HepG2 (cell line): Measurements from ENCODE around the gene CRYZL1. TPM values are rescaled to one million over a fixed set of nuclear protein-coding genes. Genes with fewer than 3 reads are reported as not detected.

Source experiments
- ATF7-NPFF ChIP-seq: sonication (generic); formaldehyde crosslinking; IDR thresholded peaks from 2 replicates; pipeline ENCODE4 v1.8.1; 2023; ENCODE audit warnings: mild to moderate bottlenecking, low read depth, missing genetic modification reagents, moderate library complexity
- CAMTA2 ChIP-seq: sonication (generic); formaldehyde crosslinking; IDR thresholded peaks from 2 replicates; pipeline ENCODE4 v1.4.0; 2020; ENCODE audit warnings: mild to moderate bottlenecking, missing genetic modification reagents, borderline replicate concordance
- E2F5 ChIP-seq: sonication (generic); formaldehyde crosslinking; conservative IDR thresholded peaks from 2 replicates; pipeline ENCODE4 v1.4.0; 2020; ENCODE audit warnings: missing genetic modification reagents
- EP300 ChIP-seq, 3 experiments: sonication (generic) in 1 of 3; formaldehyde crosslinking in 1 of 3; IDR thresholded peaks; 2 replicates each; pipeline versions ENCODE4 v1.5.1 to v1.6.1; 2011 to 2020; ENCODE audit warnings: low read depth in 2 of 3, low read length in 2 of 3, borderline replicate concordance in 1 of 3, improper control_type of control experiment in 1 of 3, mild to moderate bottlenecking in 1 of 3, missing genetic modification reagents in 1 of 3, moderate library complexity in 1 of 3
- FOXA1 ChIP-seq, 2 experiments: fragments of 450-650 bp in 1 of 2; sonication (generic) in 1 of 2; formaldehyde crosslinking in 1 of 2; IDR thresholded peaks; 2 replicates each; pipeline versions ENCODE4 v1.4.0 to v1.6.1; 2016 to 2020; ENCODE audit warnings: missing genetic modification reagents in 1 of 2
- HDAC6 ChIP-seq: fragments of 200-600 bp; sonication (generic); IDR thresholded peaks from 2 replicates; pipeline ENCODE4 v1.7.0; 2017; ENCODE audit warnings: mild to moderate bottlenecking, antibody characterized with exemption, low read length, low read depth
- HES4 ChIP-seq: sonication (generic); formaldehyde crosslinking; IDR thresholded peaks from 2 replicates; pipeline ENCODE4 v1.9.0; 2021; ENCODE audit warnings: mild to moderate bottlenecking, missing genetic modification reagents, borderline replicate concordance
- HNF1B ChIP-seq: sonication (generic); formaldehyde crosslinking; IDR thresholded peaks from 2 replicates; pipeline ENCODE4 v1.5.1; 2020; ENCODE audit warnings: mild to moderate bottlenecking, moderate library complexity, missing genetic modification reagents
- HOXA9 ChIP-seq: sonication (generic); formaldehyde crosslinking; IDR thresholded peaks from 2 replicates; pipeline ENCODE4 v1.8.1; 2022; ENCODE audit warnings: missing genetic modification reagents, mild to moderate bottlenecking, moderate library complexity, borderline replicate concordance
- IKZF1 ChIP-seq: fragments of 450-650 bp; IDR thresholded peaks from 2 replicates; pipeline ENCODE4 v1.7.1; 2016
- IRF1 ChIP-seq: sonication (generic); formaldehyde crosslinking; IDR thresholded peaks from 2 replicates; pipeline ENCODE4 v1.4.0; 2020; ENCODE audit warnings: low read depth, mild to moderate bottlenecking, missing genetic modification reagents
- KLF16 ChIP-seq, 2 experiments: sonication (generic) in 1 of 2; formaldehyde crosslinking in 1 of 2; IDR thresholded peaks; 2 replicates each; pipeline versions ENCODE4 v1.6.1 to v1.8.0; 2016 to 2023; ENCODE audit warnings: missing genetic modification reagents in 2 of 2, missing compliant biosample characterization in 1 of 2
- TAF1 ChIP-seq: sonication (generic); formaldehyde crosslinking; IDR thresholded peaks from 2 replicates; pipeline ENCODE4 v1.4.0; 2020; ENCODE audit warnings: missing genetic modification reagents
- THAP11 ChIP-seq: IDR thresholded peaks from 2 replicates; pipeline ENCODE4 v1.6.1; 2016; ENCODE audit warnings: missing biosample characterization, missing genetic modification reagents
- UBTF ChIP-seq: sonication (generic); formaldehyde crosslinking; IDR thresholded peaks from 2 replicates; pipeline ENCODE4 v1.4.0; 2020; ENCODE audit warnings: mild to moderate bottlenecking, missing genetic modification reagents
- WIZ ChIP-seq: sonication (generic); formaldehyde crosslinking; IDR thresholded peaks from 2 replicates; pipeline ENCODE4 v1.5.1; 2020; ENCODE audit warnings: mild to moderate bottlenecking, missing genetic modification reagents
- ZNF225 ChIP-seq: sonication (generic); formaldehyde crosslinking; IDR thresholded peaks from 2 replicates; pipeline ENCODE4 v1.4.0; 2020; ENCODE audit warnings: mild to moderate bottlenecking, missing genetic modification reagents
- ZNF484 ChIP-seq: sonication (generic); formaldehyde crosslinking; IDR thresholded peaks from 2 replicates; pipeline ENCODE4 v1.5.1; 2020; ENCODE audit warnings: mild to moderate bottlenecking, low read depth, missing genetic modification reagents, borderline replicate concordance
- ZNF580 ChIP-seq: IDR thresholded peaks from 2 replicates; pipeline ENCODE4 v1.6.1; 2016; ENCODE audit warnings: low read depth, borderline replicate concordance
- ZNF629 ChIP-seq: sonication (generic); formaldehyde crosslinking; conservative IDR thresholded peaks from 2 replicates; pipeline ENCODE4 v1.5.0; 2020; ENCODE audit warnings: missing genetic modification reagents
- ZSCAN21 ChIP-seq: sonication (generic); formaldehyde crosslinking; IDR thresholded peaks from 2 replicates; pipeline ENCODE4 v1.8.0; 2022; ENCODE audit warnings: mild to moderate bottlenecking, missing genetic modification reagents, moderate library complexity, borderline replicate concordance
- polyA plus RNA-seq, 8 experiments: library from polyadenylated mRNA; depleted of rRNA in 3 of 8; stranded (reverse) in 7 of 8; unstranded in 1 of 8; fragments of >200 nt; fragmentation: Illumina TruSeq in 4 of 8; extraction: Trizol in 4 of 8; gene quantifications; 2 replicates each; pipeline versions ENCODE4 v1.2.1 to v1.2.3, GENCODE V29; 2011 to 2016; ENCODE audit warnings: low read depth in 4 of 8, missing spikeins in 1 of 8, mixed read lengths in 1 of 8; ENCODE audit not compliant: insufficient read depth in 1 of 8
- total RNA-seq, 5 experiments: library from RNA; depleted of rRNA; stranded (reverse); fragments of >200 nt; fragmentation: Illumina TruSeq; extraction: Trizol; gene quantifications; 2 replicates each; pipeline ENCODE4 v1.2.3, GENCODE V29; 2016; ENCODE audit warnings: low read depth in 1 of 5

The CRYZL1 gene
- total and polyA plus RNA-seq, 2 of the 13 experiments (the other 11 are each of a cell fraction or from before 2014, with no cell fraction given) = 20.3 to 27.7 TPM

- no peak for TF ChIP-seq CAMTA2 (CRISPR knock-in tag)
- 0 out of 2 replicates have a peak, but pooled peaks have one; percentile 75 for TF ChIP-seq ZNF484 (CRISPR knock-in tag)
- TF ChIP-seq HOXA9 (CRISPR knock-in tag) = no peak
- TF ChIP-seq HES4 = peak; percentile 53; the same call in 1 of the 2 replicates
- TF ChIP-seq ZNF580 (CRISPR knock-in tag) = peak; percentile 68; the same call in 1 of the 2 replicates
- TF ChIP-seq ZNF225 = no peak
- TF ChIP-seq E2F5 = peak; percentile 62; the same call in 1 of the 2 replicates
- peak; percentile 73 for TF ChIP-seq ATF7-NPFF (CRISPR knock-in tag)
- TF ChIP-seq IRF1 (CRISPR knock-in tag) = 0 out of 2 replicates have a peak, but pooled peaks have one; percentile 56
- no peak for TF ChIP-seq FOXA1 (IDR thresholded peaks at IDR 0.05)
- 0 out of 2 replicates have a peak, but pooled peaks have one; percentile 3 for TF ChIP-seq FOXA1 (CRISPR knock-in tag; IDR thresholded peaks at IDR 0.05)
- TF ChIP-seq EP300 (IDR thresholded peaks at IDR 0.05; ENCODE audit: low read depth in 2 of 2, low read length in 2 of 2) = 0 out of 4 replicates have a peak, but pooled peaks of 1 of the 2 experiments have one; percentile 30
- no peak for TF ChIP-seq EP300 (CRISPR knock-in tag; IDR thresholded peaks at IDR 0.05; ENCODE audit: borderline replicate concordance)
- TF ChIP-seq HDAC6 = no peak
- peak; percentile 74 for TF ChIP-seq TAF1
- TF ChIP-seq UBTF (CRISPR knock-in tag) = peak; percentile 57; the same call in 1 of the 2 replicates
- TF ChIP-seq THAP11 (CRISPR knock-in tag) = peak; percentile 68
- TF ChIP-seq ZNF629 (CRISPR knock-in tag) = 0 out of 2 replicates have a peak, but pooled peaks have one; percentile 54
- no peak for TF ChIP-seq IKZF1
- peak; percentile 85 for TF ChIP-seq ZSCAN21 (CRISPR knock-in tag)
- TF ChIP-seq HNF1B (CRISPR knock-in tag) = peak; percentile 84; the same call in 1 of the 2 replicates
- 0 out of 2 replicates have a peak, but pooled peaks have one; percentile 4 for TF ChIP-seq WIZ
- TF ChIP-seq KLF16 (CRISPR knock-in tag; IDR thresholded peaks at IDR 0.05) = peak in 1 of 2 experiments; percentile 59; a peak in 1 of 4 replicates
Measured at GRCh38 chr21:33588485-33589335, 52.8 kb downstream of the CRYZL1 start, which contains the start of gene DONSON (continued).
